Neuronal stem cell (in vitro differentiated cells): ENCODE measurements around the gene ACTN4.
A peak's percentile ranks its signal among the peaks of the same experiment; 100 is the strongest.

Source experiments
- DNase-seq: peaks from one replicate; pipeline ENCODE4 v3.0.0-alpha.2; 2013; ENCODE audit warnings: low spot score
- H2AFZ ChIP-seq: one replicate; pipeline ENCODE4 v1.6.1; 2013; ENCODE audit warnings: mild to moderate bottlenecking, low read length, inconsistent platforms
- H2AK5ac ChIP-seq: 2 replicates; pipeline ENCODE4 v1.6.1; 2013; ENCODE audit warnings: low read depth, mild to moderate bottlenecking, inconsistent platforms, low read length, moderate library complexity, mixed read lengths
- H2BK120ac ChIP-seq: 2 replicates; pipeline ENCODE4 v1.6.1; 2013; ENCODE audit warnings: low read depth, mild to moderate bottlenecking, inconsistent platforms, low read length, moderate library complexity, mixed read lengths
- H2BK12ac ChIP-seq: one replicate; pipeline ENCODE4 v1.6.1; 2013; ENCODE audit warnings: low read length, inconsistent platforms
- H2BK15ac ChIP-seq: 2 replicates; pipeline ENCODE4 v1.6.1; 2013; ENCODE audit warnings: mild to moderate bottlenecking, low read length, inconsistent platforms, mixed read lengths
- H2BK5ac ChIP-seq: one replicate; pipeline ENCODE4 v1.6.1; 2013; ENCODE audit warnings: inconsistent platforms, mild to moderate bottlenecking, low read length, moderate library complexity
- H3K14ac ChIP-seq: one replicate; pipeline ENCODE4 v1.6.1; 2013; ENCODE audit warnings: low read length, inconsistent platforms
- H3K18ac ChIP-seq: 2 replicates; pipeline ENCODE4 v1.6.1; 2013; ENCODE audit warnings: low read length, inconsistent platforms
- H3K23ac ChIP-seq: 2 replicates; pipeline ENCODE4 v1.6.1; 2013; ENCODE audit warnings: low read depth, mild to moderate bottlenecking, mixed read lengths, low read length, inconsistent platforms; ENCODE audit not compliant: poor library complexity
- H3K27ac ChIP-seq: replicated peaks from 3 replicates; pipeline ENCODE4 v1.5.1; 2013; ENCODE audit warnings: low read length, inconsistent platforms
- H3K27me3 ChIP-seq, 3 experiments: 2 replicates each; pipeline ENCODE4 v1.6.1; 2013; ENCODE audit warnings: low read length in 3 of 3, mild to moderate bottlenecking in 2 of 3, inconsistent platforms in 1 of 3, low read depth in 1 of 3, mixed read lengths in 1 of 3, moderate library complexity in 1 of 3; ENCODE audit not compliant: control insufficient read depth in 3 of 3, insufficient read depth in 3 of 3
- H3K36me3 ChIP-seq, 2 donors: replicated peaks in 1 of 2; 2 replicates each; pipeline ENCODE4 v1.6.1; 2013; ENCODE audit warnings: low read length in 2 of 2; ENCODE audit not compliant: control insufficient read depth in 2 of 2, insufficient read depth in 2 of 2
- H3K4ac ChIP-seq: 2 replicates; pipeline ENCODE4 v1.6.1; 2013; ENCODE audit warnings: inconsistent platforms, mild to moderate bottlenecking, low read length, moderate library complexity
- H3K4me1 ChIP-seq, 2 donors: 1 replicate in 1 of 2; 2 replicates in 1 of 2; pipeline ENCODE4 v1.6.1; 2013; ENCODE audit warnings: low read length in 2 of 2, low read depth in 1 of 2; ENCODE audit not compliant: control insufficient read depth in 2 of 2, insufficient read depth in 1 of 2
- H3K4me2 ChIP-seq: one replicate; pipeline ENCODE4 v1.6.1; 2013; ENCODE audit warnings: mild to moderate bottlenecking, low read length, inconsistent platforms; ENCODE audit not compliant: insufficient read depth, poor library complexity, severe bottlenecking
- H3K4me3 ChIP-seq, 2 donors: 2 replicates each; pipeline ENCODE4 v1.5.1; 2013; ENCODE audit warnings: low read length in 2 of 2, mild to moderate bottlenecking in 2 of 2, inconsistent platforms in 1 of 2, moderate library complexity in 1 of 2
- H3K79me1 ChIP-seq: one replicate; pipeline ENCODE4 v1.6.1; 2013; ENCODE audit warnings: low read depth, mild to moderate bottlenecking, inconsistent platforms, low read length, moderate library complexity
- H3K9ac ChIP-seq: one replicate; pipeline ENCODE4 v1.6.1; 2013; ENCODE audit warnings: mild to moderate bottlenecking, low read depth, low read length, inconsistent platforms; ENCODE audit not compliant: poor library complexity
- H3K9me3 ChIP-seq, 2 donors: replicated peaks in 1 of 2; 2 replicates each; pipeline versions ENCODE3 to v1.6.1; 2013; ENCODE audit warnings: low read length in 2 of 2, mild to moderate bottlenecking in 2 of 2, inconsistent platforms in 1 of 2, low read depth in 1 of 2, mixed read lengths in 1 of 2, moderate library complexity in 1 of 2; ENCODE audit not compliant: control insufficient read depth in 2 of 2, insufficient read depth in 1 of 2
- H4K8ac ChIP-seq: one replicate; pipeline ENCODE4 v1.6.1; 2013; ENCODE audit warnings: low read depth, mild to moderate bottlenecking, inconsistent platforms, low read length, moderate library complexity
- H4K91ac ChIP-seq: one replicate; pipeline ENCODE4 v1.6.1; 2013; ENCODE audit warnings: low read length, low read depth, mild to moderate bottlenecking, inconsistent platforms; ENCODE audit not compliant: poor library complexity
- WGBS, 2 donors: extraction: QIAGEN DNeasy Blood & Tissue Kit; methylation state at CpG; one replicate each; pipeline ENCODE4 v1.1.7; 2013; ENCODE audit warnings: missing lambda C conversion rate in 2 of 2, mixed read lengths in 1 of 2; ENCODE audit not compliant: insufficient read length in 2 of 2, insufficient replicate concordance in 1 of 2; ENCODE audit errors: extremely low coverage in 2 of 2; 5-methylcytosine and 5-hydroxymethylcytosine counted together

The ACTN4 gene

GRCh38 chr19:38614289-38614688 is 33.2 kb upstream of the ACTN4 start:
- Histone ChIP-seq H3K4me1 (peaks cover 4 to 7% of the 10 kb centered on the region in 2 donors), H2BK120ac (no peak overlapping the region), H3K18ac (no peak overlapping the region), H2BK5ac (no peak overlapping the region), H3K27ac (no peak overlapping the region), H4K91ac (no peak overlapping the region), H3K9ac (no peak overlapping the region), H2AFZ (no peak overlapping the region), H3K23ac (peak overlapping the region; percentile 38), H3K4me3 (no peak overlapping the region), H3K27me3 (no peaks in the 10 kb centered on the region), H2BK15ac (no peak overlapping the region), H4K8ac (no peak overlapping the region), H3K36me3 (no peaks in the 10 kb centered on the region), H2BK12ac (no peak overlapping the region), H3K79me1 (peaks cover 1% of the 10 kb centered on the region), H3K14ac (no peak overlapping the region), H3K4me2 (no peak overlapping the region), H3K9me3 (no peaks in the 10 kb centered on the region), H2AK5ac (peak overlapping the region; percentile 81), H3K4ac (no peak overlapping the region)
- no peak for DNase-seq
- no CpG with 5 or more reads among the region's 3 CpGs for WGBS, 2 donors

GRCh38 chr19:38615007-38615581 is 32.4 kb upstream of the ACTN4 start:
- no peak overlapping the region for H3K9ac ChIP-seq
- H2BK15ac ChIP-seq = no peak overlapping the region
- no peaks in the 10 kb centered on the region for H3K9me3 ChIP-seq
- peaks cover 9 to 10% of the 10 kb centered on the region in 2 donors for H3K4me1 ChIP-seq
- no peak overlapping the region for H3K14ac ChIP-seq
- H2BK120ac ChIP-seq = no peak overlapping the region
- H3K79me1 ChIP-seq = peaks cover 8% of the 10 kb centered on the region
- H2BK5ac ChIP-seq = no peak overlapping the region
- no peak overlapping the region for H3K18ac ChIP-seq
- no peak overlapping the region for H4K8ac ChIP-seq
- H3K4me2 ChIP-seq = no peak overlapping the region
- no peak overlapping the region for H3K23ac ChIP-seq
- H3K4ac ChIP-seq = no peak overlapping the region
- DNase-seq = no peak
- H3K36me3 ChIP-seq = peaks cover under 1 to 1% of the 10 kb centered on the region in 2 donors
- H2BK12ac ChIP-seq = no peak overlapping the region
- no CpG with 5 or more reads among the region's 7 CpGs for WGBS, 2 donors
- H4K91ac ChIP-seq = no peak overlapping the region
- H2AFZ ChIP-seq = peak overlapping the region; percentile 28
- no peak overlapping the region for H2AK5ac ChIP-seq
- no peaks in the 10 kb centered on the region for H3K27me3 ChIP-seq
- no peak overlapping the region for H3K4me3 ChIP-seq
- no peak overlapping the region for H3K27ac ChIP-seq

GRCh38 chr19:38616265-38616664 is 31.2 kb upstream of the ACTN4 start:
- no CpG with 5 or more reads among the region's 6 CpGs for WGBS, 2 donors
- no peak overlapping the region for H3K18ac ChIP-seq

GRCh38 chr19:38617283-38617763 is 30.1 kb upstream of the ACTN4 start:
- no peak overlapping the region for H3K4me2 ChIP-seq
- H3K27ac ChIP-seq = no peak overlapping the region
- no peak overlapping the region for H3K4me3 ChIP-seq
- H4K91ac ChIP-seq = no peak overlapping the region
- H3K27me3 ChIP-seq = no peaks in the 10 kb centered on the region
- no peak for DNase-seq
- H3K14ac ChIP-seq = no peak overlapping the region
- peak overlapping the region; percentile 76 for H2BK15ac ChIP-seq
- H3K9ac ChIP-seq = no peak overlapping the region
- H3K9me3 ChIP-seq = no peaks in the 10 kb centered on the region
- H4K8ac ChIP-seq = no peak overlapping the region
- H3K23ac ChIP-seq = no peak overlapping the region
- no peak overlapping the region for H2BK120ac ChIP-seq
- H3K36me3 ChIP-seq = peaks cover 14 to 22% of the 10 kb centered on the region in 2 donors
- peak overlapping the region; percentile 98 for H2BK12ac ChIP-seq
- peak overlapping the region; percentile 98 for H2AK5ac ChIP-seq
- H2BK5ac ChIP-seq = no peak overlapping the region
- no peak overlapping the region for H3K4ac ChIP-seq
- peaks cover 9 to 10% of the 10 kb centered on the region in 2 donors for H3K4me1 ChIP-seq
- H3K18ac ChIP-seq = peak overlapping the region; percentile 17
- no CpG with 5 or more reads among the region's 9 CpGs for WGBS, 2 donors
- H3K79me1 ChIP-seq = peaks cover 8% of the 10 kb centered on the region
- peak overlapping the region; percentile 81 for H2AFZ ChIP-seq

More at GRCh38 chr19:38616265-38616664, 31.2 kb upstream of the ACTN4 start:
- Histone ChIP-seq H4K8ac (no peak overlapping the region), H2AFZ (no peak overlapping the region), H3K4me2 (no peak overlapping the region), H3K4me3 (no peak overlapping the region), H3K4me1 (peaks cover 9 to 10% of the 10 kb centered on the region in 2 donors), H2BK15ac (no peak overlapping the region), H2BK12ac (no peak overlapping the region), H3K9ac (no peak overlapping the region), H3K79me1 (peaks cover 8% of the 10 kb centered on the region), H3K27me3 (no peaks in the 10 kb centered on the region), H4K91ac (no peak overlapping the region), H3K9me3 (no peaks in the 10 kb centered on the region), H3K27ac (no peak overlapping the region), H3K4ac (no peak overlapping the region), H2AK5ac (no peak overlapping the region), H3K36me3 (peaks cover 6 to 12% of the 10 kb centered on the region in 2 donors), H3K23ac (no peak overlapping the region), H2BK120ac (no peak overlapping the region), H3K14ac (no peak overlapping the region), H2BK5ac (no peak overlapping the region)
- no peak for DNase-seq
